ENCODE measurements around the gene HEG1.
A peak's percentile ranks its signal among the peaks of the same experiment; 100 is the strongest.

The HEG1 gene

GRCh38 chr3:125010393-125010792 lies 45.4 kb downstream of the HEG1 start:
- TF ChIP-seq PPARA (CRISPR knock-in tag; IDR thresholded peaks at IDR 0.05; ENCODE audit: borderline replicate concordance) (no peak), POU6F1 (CRISPR knock-in tag; IDR thresholded peaks at IDR 0.05; ENCODE audit: borderline replicate concordance, low read depth) (no peak), BACH2 (CRISPR knock-in tag; IDR thresholded peaks at IDR 0.05; ENCODE audit: borderline replicate concordance) (no peak), SNAI2 (CRISPR knock-in tag; IDR thresholded peaks at IDR 0.05) (no peak), ZNF70 (CRISPR knock-in tag; IDR thresholded peaks at IDR 0.05) (no peak), CSDC2 (CRISPR knock-in tag; IDR thresholded peaks at IDR 0.05) (no peak), TCF4 (CRISPR knock-in tag; IDR thresholded peaks at IDR 0.05; ENCODE audit: borderline replicate concordance) (no peak), CREB5 (CRISPR knock-in tag; IDR thresholded peaks at IDR 0.05; ENCODE audit: low read depth) (no peak), ZNF565 (CRISPR knock-in tag; conservative IDR thresholded peaks at IDR 0.05; ENCODE audit: low read depth) (no peak), ZFP30 (CRISPR knock-in tag; IDR thresholded peaks at IDR 0.05) (no peak)
- no peak for ATAC-seq

GRCh38 chr3:125008766-125009165 lies 47.0 kb downstream of the HEG1 start:
- TF ChIP-seq ZNF565 (CRISPR knock-in tag; conservative IDR thresholded peaks at IDR 0.05; ENCODE audit: low read depth) (no peak), BACH2 (CRISPR knock-in tag; IDR thresholded peaks at IDR 0.05; ENCODE audit: borderline replicate concordance) (no peak), GLIS3 (CRISPR knock-in tag; IDR thresholded peaks at IDR 0.05) (no peak)

DNA sequence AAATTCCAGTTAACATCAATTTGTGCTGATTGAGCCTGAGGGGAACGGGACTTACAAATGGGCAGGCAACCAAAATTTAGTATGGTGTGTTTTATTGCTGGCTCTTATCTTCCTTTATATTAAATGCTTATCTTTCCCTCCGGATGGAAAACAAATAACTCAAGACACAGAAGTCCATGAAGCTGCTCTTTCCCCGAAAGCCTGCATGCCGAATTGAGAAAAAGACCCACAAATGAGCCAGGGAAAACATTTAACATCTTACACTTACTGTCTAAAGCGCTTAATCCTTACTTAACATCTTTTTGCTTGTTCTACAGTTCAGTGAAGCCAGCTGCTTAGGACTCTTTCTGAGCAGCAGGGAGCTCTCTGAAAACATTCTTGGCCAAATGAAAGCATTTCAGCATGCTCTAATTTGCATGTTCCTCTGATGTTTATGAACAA lies 49.5 kb downstream of the HEG1 start:
- ATAC-seq = no peak
- TF ChIP-seq GLIS3 (CRISPR knock-in tag; IDR thresholded peaks at IDR 0.05) (no peak), ISL1 (CRISPR knock-in tag; IDR thresholded peaks at IDR 0.05) (peak; percentile 19; the same call in 1 of the 2 replicates), OSR1 (CRISPR knock-in tag; IDR thresholded peaks at IDR 0.05) (no peak), ZNF8 (CRISPR knock-in tag; IDR thresholded peaks at IDR 0.05) (no peak), ZNF565 (CRISPR knock-in tag; conservative IDR thresholded peaks at IDR 0.05; ENCODE audit: low read depth) (no peak), TCF4 (CRISPR knock-in tag; IDR thresholded peaks at IDR 0.05; ENCODE audit: borderline replicate concordance) (peak; percentile 32; the same call in 1 of the 2 replicates), CSRNP3 (CRISPR knock-in tag; IDR thresholded peaks at IDR 0.05) (no peak), ZNF70 (CRISPR knock-in tag; IDR thresholded peaks at IDR 0.05) (no peak), TOX (CRISPR knock-in tag; IDR thresholded peaks at IDR 0.05; ENCODE audit: borderline replicate concordance) (no peak), CSDC2 (CRISPR knock-in tag; IDR thresholded peaks at IDR 0.05) (no peak)
- TF ChIP-seq, protein P1, sequence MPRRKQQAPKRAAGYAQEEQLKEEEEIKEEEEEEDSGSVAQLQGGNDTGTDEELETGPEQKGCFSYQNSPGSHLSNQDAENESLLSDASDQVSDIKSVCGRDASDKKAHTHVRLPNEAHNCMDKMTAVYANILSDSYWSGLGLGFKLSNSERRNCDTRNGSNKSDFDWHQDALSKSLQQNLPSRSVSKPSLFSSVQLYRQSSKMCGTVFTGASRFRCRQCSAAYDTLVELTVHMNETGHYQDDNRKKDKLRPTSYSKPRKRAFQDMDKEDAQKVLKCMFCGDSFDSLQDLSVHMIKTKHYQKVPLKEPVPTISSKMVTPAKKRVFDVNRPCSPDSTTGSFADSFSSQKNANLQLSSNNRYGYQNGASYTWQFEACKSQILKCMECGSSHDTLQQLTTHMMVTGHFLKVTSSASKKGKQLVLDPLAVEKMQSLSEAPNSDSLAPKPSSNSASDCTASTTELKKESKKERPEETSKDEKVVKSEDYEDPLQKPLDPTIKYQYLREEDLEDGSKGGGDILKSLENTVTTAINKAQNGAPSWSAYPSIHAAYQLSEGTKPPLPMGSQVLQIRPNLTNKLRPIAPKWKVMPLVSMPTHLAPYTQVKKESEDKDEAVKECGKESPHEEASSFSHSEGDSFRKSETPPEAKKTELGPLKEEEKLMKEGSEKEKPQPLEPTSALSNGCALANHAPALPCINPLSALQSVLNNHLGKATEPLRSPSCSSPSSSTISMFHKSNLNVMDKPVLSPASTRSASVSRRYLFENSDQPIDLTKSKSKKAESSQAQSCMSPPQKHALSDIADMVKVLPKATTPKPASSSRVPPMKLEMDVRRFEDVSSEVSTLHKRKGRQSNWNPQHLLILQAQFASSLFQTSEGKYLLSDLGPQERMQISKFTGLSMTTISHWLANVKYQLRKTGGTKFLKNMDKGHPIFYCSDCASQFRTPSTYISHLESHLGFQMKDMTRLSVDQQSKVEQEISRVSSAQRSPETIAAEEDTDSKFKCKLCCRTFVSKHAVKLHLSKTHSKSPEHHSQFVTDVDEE (CRISPR knock-in tag; IDR thresholded peaks at IDR 0.05) = 0 out of 2 replicates have a peak, but pooled peaks have one; percentile 38

More at GRCh38 chr3:125008766-125009165, 47.0 kb downstream of the HEG1 start:
- ATAC-seq = no peak

DNA sequence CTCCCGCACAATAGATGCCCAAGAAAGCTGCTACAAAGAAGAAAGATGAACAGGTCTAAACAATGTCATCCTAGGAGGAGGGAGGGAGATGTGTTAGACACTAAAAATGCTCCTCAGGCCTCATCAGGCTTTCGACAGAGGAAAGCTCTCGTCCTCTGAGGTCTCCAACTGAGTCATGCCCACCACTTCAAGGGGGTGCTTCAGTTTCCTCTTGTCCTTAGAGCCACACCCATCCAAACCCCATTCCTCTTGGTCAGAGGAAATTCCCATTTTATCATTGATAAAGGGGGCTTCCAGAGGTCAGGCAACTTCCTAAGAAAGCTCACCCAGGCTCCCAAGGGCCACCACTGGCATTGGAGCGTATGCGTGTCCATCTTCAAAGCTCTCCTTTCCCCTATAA lies 50.1 kb downstream of the HEG1 start:
- TF ChIP-seq ESRRG (CRISPR knock-in tag; IDR thresholded peaks at IDR 0.05) = no peak

DNA sequence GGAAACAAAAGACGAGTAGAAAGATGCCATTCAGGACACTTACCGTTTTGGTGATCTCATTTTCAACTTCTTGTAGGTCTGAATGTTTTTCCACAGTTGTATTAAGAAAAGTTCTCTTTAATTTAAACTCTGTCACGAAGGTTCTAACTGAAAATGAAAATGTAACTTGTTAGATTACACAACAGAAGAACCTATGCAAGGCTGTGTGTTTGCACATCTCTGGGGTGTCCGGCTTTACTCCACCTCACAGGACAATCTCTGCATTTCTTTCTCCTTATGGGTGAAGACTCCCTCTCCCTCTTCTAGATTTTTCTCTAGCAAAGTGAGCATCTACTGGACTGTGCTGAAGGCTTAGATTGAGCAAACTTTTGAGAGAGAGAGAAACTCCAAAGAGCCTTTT lies 50.6 kb downstream of the HEG1 start:
- ATAC-seq = no peak
- TF ChIP-seq RARB (CRISPR knock-in tag; IDR thresholded peaks at IDR 0.05) (no peak), TOX (CRISPR knock-in tag; IDR thresholded peaks at IDR 0.05; ENCODE audit: borderline replicate concordance) (no peak), ISL1 (CRISPR knock-in tag; IDR thresholded peaks at IDR 0.05) (no peak), ZNF70 (CRISPR knock-in tag; IDR thresholded peaks at IDR 0.05) (no peak), OSR1 (CRISPR knock-in tag; IDR thresholded peaks at IDR 0.05) (no peak), POU6F1 (CRISPR knock-in tag; IDR thresholded peaks at IDR 0.05; ENCODE audit: borderline replicate concordance, low read depth) (no peak), CREB5 (CRISPR knock-in tag; IDR thresholded peaks at IDR 0.05; ENCODE audit: low read depth) (no peak)
- TF ChIP-seq, protein P2, sequence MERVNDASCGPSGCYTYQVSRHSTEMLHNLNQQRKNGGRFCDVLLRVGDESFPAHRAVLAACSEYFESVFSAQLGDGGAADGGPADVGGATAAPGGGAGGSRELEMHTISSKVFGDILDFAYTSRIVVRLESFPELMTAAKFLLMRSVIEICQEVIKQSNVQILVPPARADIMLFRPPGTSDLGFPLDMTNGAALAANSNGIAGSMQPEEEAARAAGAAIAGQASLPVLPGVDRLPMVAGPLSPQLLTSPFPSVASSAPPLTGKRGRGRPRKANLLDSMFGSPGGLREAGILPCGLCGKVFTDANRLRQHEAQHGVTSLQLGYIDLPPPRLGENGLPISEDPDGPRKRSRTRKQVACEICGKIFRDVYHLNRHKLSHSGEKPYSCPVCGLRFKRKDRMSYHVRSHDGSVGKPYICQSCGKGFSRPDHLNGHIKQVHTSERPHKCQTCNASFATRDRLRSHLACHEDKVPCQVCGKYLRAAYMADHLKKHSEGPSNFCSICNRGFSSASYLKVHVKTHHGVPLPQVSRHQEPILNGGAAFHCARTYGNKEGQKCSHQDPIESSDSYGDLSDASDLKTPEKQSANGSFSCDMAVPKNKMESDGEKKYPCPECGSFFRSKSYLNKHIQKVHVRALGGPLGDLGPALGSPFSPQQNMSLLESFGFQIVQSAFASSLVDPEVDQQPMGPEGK (CRISPR knock-in tag; IDR thresholded peaks at IDR 0.05; ENCODE audit: borderline replicate concordance) = no peak

More for the DNA sequence above, 50.1 kb downstream of the HEG1 start:
- ATAC-seq = no peak

Data from SK-N-SH treated with all-trans-retinoic acid at 6 μM for 48 hours (cell line).